ENCODE data around the gene CHERP.

- TF ChIP-seq GATA3 (IDR thresholded peaks at IDR 0.05; ENCODE audit: low read depth, low read length) (no peak), GATA2 (IDR thresholded peaks at IDR 0.05; ENCODE audit: low read depth, low read length) (no peak)
Observed at GRCh38 chr19:16535381-16535780, 6.9 kb downstream of the CHERP start.

Data from SH-SY5Y (cell line).